ENCODE data around the gene MYBPC3.

GRCh38 chr11:47349521-47350095 lies 2.9 kb downstream of the MYBPC3 start:
- no peak for TF ChIP-seq CTCF (conservative IDR thresholded peaks at IDR 0.05; ENCODE audit: low read length)
- TF ChIP-seq EZH2phosphoT487 (IDR thresholded peaks at IDR 0.05; ENCODE audit: borderline replicate concordance): no peak

All from Loucy (cell line).